Effector memory CD4-positive, alpha-beta T cell (primary cell): ENCODE measurements around the gene SLC12A6.
"Not testable (repeated sequence)": the region's sequence is repeated elsewhere in the genome, so short reads cannot be mapped to it uniquely, and the experiment has no call there.

ENCODE experiments used
- DNase-seq, 3 donors: peaks; one replicate each; pipeline ENCODE4 v3.0.0-alpha.2; 2020
- H3K27ac ChIP-seq: 2 replicates; pipeline ENCODE4 v1.7.0; 2013; ENCODE audit warnings: mild to moderate bottlenecking, low read length, moderate library complexity; ENCODE audit not compliant: insufficient read depth, poor library complexity, severe bottlenecking
- H3K27me3 ChIP-seq: replicated peaks from 2 replicates; pipeline ENCODE4 v1.7.0; 2013; ENCODE audit warnings: mild to moderate bottlenecking, low read length; ENCODE audit not compliant: insufficient read depth, control insufficient read depth, poor library complexity, severe bottlenecking
- H3K36me3 ChIP-seq: 2 replicates; pipeline ENCODE4 v1.7.0; 2013; ENCODE audit warnings: mild to moderate bottlenecking, low read length, moderate library complexity; ENCODE audit not compliant: control insufficient read depth, insufficient read depth
- H3K4me1 ChIP-seq: 2 replicates; pipeline ENCODE4 v1.7.0; 2013; ENCODE audit warnings: low read length, mild to moderate bottlenecking; ENCODE audit not compliant: control insufficient read depth, insufficient read depth, poor library complexity, severe bottlenecking
- H3K4me3 ChIP-seq: 2 replicates; pipeline ENCODE4 v1.7.0; 2013; ENCODE audit warnings: low read length, low read depth, mild to moderate bottlenecking; ENCODE audit not compliant: insufficient read depth, poor library complexity, severe bottlenecking
- H3K9me3 ChIP-seq: 2 replicates; pipeline ENCODE4 v1.7.0; 2013; ENCODE audit warnings: mild to moderate bottlenecking, low read length, moderate library complexity; ENCODE audit not compliant: control insufficient read depth

Gene SLC12A6

DNA sequence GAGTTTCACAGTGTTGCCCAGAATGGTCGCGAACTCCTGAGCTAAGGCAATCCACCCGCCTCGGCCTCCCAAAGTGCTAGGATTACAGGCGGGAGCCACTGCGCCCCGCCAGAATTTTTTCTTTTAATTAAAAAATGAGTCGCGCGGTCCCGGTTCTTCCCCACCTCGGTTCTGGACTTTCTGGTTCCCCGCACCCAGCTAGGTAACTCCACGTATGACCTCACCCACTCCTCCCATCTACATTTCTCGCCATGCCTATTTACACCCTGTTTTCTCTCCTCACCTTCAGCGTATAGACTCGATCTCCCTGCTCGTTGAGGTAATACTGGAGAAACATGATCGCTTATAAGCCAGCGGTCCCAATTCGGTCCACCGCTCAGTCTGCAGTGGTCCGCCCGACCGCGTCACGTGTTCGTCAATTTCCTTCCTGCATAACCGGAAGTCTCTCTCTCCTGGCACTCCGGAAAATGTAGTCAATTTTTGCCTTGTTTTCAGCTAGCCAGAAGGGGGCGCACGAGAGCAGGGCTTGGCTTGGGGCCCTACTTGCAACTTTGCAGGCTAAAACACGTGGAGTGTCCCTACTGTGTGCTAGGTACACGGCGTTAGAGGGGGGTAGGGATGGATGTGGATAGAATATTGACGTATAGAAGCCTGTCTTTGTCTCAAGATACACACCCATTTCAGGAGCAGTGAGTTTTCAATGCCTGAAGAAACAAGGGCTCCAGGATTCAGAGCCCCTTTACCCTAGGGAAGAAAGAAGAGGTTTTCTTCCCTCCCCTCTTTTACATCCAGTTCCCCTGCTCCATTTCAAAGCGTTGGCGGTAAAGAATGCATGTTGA is 5.4 kb upstream of the SLC12A6 start, which contains the start of the genes NOP10 and NUTM1:
NOP10 (minus strand) TSS at position 400 of the 839 bp plus-strand sequence; CDS start at position 337, 63 bp downstream.
NUTM1 (plus strand) TSS at position 579 of the 839 bp plus-strand sequence. CDS start 382 bp downstream, outside the sequence.
- Histone ChIP-seq H3K4me1 (peaks cover 8% of the 10 kb centered on the region), H3K4me3 (peak within 1 kb of the TSS; percentile 69), H3K9me3 (no peaks in the 10 kb centered on the region), H3K36me3 (no peaks in the 10 kb centered on the region), H3K27ac (peak within 1 kb of the TSS; percentile 88), H3K27me3 (no peaks in the 10 kb centered on the region)
- DNase-seq = peak; percentile 82 to 92 (median 86)

DNA sequence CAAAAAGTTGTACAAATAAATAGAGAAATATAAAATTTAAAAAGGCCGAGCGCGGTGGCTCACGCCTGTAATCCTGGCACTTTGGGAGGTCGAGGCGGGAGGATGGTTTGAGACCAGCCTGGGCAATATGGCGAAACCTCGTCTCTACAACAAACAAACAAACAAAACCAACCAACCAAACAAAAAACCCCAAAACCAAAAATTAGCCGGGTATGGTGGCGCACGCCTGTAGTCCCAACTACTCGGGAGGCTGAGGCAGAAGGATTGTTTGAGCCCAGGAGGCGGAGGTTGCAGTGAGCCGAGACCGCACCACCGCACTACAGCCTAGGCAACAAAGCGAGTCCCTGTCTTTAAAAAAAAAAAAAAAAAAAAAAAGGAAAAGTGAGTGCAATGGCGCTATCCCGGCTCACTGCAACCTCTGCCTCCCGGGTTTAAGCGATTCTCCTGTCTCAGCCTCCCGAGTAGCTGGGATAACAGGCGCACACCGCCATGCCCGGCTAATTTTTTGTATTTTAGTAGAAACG is 4.7 kb upstream of the SLC12A6 start:
- not testable (repeated sequence) for H3K9me3 ChIP-seq, H3K27me3 ChIP-seq, H3K36me3 ChIP-seq, DNase-seq, H3K4me1 ChIP-seq
- peak overlapping the region; percentile 69 for H3K4me3 ChIP-seq
- peak overlapping the region; percentile 88 for H3K27ac ChIP-seq

DNA sequence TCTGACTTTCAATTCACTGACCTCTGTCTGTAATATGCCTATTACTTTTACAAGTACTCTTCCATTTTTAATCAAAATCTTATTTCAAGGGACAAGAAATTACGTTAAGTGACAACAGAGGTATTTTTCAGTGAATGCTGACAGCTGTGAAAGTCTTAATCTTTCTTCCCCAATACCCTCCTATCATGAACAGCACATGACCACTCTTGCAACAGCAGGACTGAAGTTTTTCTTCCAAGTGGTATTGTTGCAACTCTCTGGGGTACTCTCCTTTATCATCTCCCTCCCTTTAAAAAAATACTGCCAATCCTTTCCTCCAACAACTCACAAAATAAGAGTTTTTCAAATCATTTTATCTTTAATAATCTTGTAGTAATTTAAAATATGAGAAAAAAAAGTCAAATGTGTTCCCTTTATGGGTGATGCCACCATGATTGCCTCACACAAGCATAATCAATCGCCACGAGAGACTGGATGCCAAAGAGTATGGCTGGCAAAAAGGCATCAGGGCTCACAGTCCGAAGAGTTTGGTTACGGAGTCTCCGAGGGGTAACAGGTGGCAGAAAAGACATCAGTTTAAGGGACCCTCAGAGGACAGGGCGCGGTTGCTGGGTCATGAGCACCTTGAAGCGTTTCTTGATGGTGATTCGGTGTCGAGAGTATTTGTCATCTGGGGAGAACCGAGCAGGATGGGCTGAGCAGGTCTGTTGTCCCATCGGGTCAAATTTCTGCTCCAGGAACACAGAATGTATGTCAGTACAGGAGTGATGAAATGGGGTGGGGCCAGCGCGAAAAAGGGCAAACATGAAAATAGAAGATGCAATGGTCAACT is 4.0 kb upstream of the SLC12A6 start:
- no peak for DNase-seq
- H3K27ac ChIP-seq = no peak overlapping the region
- no peaks in the 10 kb centered on the region for H3K36me3 ChIP-seq
- H3K27me3 ChIP-seq = no peaks in the 10 kb centered on the region
- peaks cover 10% of the 10 kb centered on the region for H3K4me1 ChIP-seq
- H3K9me3 ChIP-seq = no peaks in the 10 kb centered on the region
- peak overlapping the region; percentile 69 for H3K4me3 ChIP-seq

DNA sequence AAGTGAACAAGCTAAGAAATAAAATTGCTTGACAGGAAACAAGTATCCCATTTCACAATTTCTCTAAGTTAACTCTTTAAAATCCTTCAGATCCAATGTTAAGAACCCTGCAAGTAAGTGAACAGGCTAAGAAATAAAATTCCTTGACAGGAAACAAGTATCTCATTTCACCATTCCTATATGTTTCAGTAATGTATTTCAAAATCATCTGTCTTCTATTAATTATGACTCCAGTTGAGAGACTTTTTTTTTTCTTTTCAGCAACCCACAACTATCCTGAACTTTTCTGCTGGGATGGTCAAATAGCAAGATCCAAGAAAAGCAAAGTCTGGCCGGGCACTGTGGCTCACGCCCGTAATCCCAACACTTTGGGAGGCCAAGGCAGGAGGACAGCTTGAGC is 2.4 kb upstream of the SLC12A6 start:
- Histone ChIP-seq H3K36me3 (no peaks in the 10 kb centered on the region), H3K4me3 (no peak overlapping the region), H3K27ac (no peak overlapping the region), H3K27me3 (no peaks in the 10 kb centered on the region), H3K9me3 (no peaks in the 10 kb centered on the region), H3K4me1 (peaks cover 19% of the 10 kb centered on the region)
- no peak for DNase-seq

DNA sequence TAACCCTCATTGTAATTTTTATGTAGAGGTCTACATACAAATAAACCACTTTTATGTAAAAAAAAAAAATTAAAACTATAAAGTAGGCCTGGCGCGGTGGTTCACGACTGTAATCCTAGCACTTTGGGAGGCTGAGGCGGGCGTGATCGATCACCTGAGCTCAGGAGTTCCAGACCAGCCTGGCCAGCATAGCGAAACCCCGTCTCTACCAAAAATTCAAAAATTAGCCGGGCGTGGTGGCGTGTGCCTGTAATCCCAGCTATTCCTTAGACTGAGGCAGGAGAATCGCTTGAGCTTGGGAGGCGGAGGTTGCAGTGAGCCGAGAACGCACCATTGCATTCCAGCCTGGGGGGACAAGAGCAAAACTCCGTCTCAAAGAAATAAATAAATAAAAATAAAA is 766 bp upstream of the SLC12A6 start:
- Histone ChIP-seq H3K27ac (peak overlapping the region; percentile 90), H3K4me1 (peaks cover 24% of the 10 kb centered on the region), H3K27me3 (no peaks in the 10 kb centered on the region), H3K9me3 (no peaks in the 10 kb centered on the region), H3K36me3 (no peaks in the 10 kb centered on the region), H3K4me3 (peak overlapping the region; percentile 82)
- DNase-seq = no peak

DNA sequence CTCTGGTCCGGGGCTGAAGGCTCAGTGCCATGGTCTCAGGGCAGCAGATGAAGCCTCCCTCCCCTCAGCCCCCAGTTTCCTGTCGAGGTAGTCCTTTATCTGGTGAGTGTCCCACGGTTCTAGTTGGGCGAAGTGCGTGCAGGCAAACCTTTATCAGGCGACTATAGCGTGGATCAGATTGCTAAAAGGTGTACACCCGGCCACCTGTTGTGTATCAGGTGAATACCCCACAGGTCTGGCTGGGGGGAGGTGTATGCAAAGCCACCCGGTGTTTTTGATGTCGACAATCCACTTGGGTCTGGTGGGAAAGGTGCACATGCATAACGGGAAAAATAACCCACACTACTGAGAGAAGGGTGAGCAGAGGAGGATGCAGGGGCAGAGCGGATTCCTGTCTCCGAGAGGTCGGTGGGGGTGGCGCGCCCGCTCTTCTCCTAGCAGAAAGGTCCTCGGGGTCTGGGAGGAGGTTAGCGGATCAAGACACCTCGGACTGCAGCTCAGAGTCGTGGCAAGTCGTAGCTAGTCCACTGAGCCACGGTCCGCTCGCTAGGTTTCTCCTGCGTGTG is 507 bp downstream of the SLC12A6 start:
- peak overlapping the region; percentile 82 for H3K4me3 ChIP-seq
- H3K4me1 ChIP-seq = peaks cover 23% of the 10 kb centered on the region
- no peaks in the 10 kb centered on the region for H3K27me3 ChIP-seq
- no peaks in the 10 kb centered on the region for H3K36me3 ChIP-seq
- DNase-seq = no peak
- no peaks in the 10 kb centered on the region for H3K9me3 ChIP-seq
- peak overlapping the region; percentile 90 for H3K27ac ChIP-seq

DNA sequence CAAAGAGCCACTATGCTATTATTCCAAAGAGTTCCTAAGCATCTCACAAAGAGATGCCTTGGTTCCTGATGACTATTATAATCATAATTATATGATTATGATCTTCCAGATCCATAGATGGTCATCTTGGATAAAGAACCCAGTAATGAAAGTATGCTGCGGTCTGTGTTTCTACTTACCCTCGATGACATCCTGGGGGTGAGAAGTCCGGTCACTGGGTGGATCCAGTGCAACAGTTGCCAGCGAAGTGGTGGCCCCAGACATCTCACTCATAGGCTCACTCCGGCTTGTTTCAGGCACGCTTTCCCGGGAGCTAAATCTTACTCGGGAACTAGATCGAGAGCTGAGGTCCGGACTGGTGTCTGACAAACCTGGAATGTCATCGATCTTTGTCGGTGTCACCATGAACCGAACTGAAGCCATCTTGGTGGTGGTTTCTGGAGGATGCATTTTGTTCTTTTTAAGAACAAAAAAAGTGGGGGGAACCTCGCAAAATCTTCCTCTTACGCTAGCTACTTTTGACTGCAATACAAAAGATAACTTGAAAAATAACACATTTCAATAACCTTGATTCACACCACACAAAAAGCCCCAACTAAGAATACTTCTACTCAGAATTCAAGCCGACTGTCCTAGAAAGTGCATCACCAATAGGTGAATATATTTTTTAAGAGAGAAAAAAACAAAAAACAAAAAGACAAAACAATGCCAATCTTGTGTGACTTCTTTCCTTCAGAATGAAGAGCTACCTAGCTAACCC is 1.2 kb downstream of the SLC12A6 start:
- H3K36me3 ChIP-seq = no peaks in the 10 kb centered on the region
- DNase-seq = no peak
- no peaks in the 10 kb centered on the region for H3K9me3 ChIP-seq
- peak overlapping the region; percentile 90 for H3K27ac ChIP-seq
- H3K4me3 ChIP-seq = peak overlapping the region; percentile 82
- no peaks in the 10 kb centered on the region for H3K27me3 ChIP-seq
- peaks cover 23% of the 10 kb centered on the region for H3K4me1 ChIP-seq

DNA sequence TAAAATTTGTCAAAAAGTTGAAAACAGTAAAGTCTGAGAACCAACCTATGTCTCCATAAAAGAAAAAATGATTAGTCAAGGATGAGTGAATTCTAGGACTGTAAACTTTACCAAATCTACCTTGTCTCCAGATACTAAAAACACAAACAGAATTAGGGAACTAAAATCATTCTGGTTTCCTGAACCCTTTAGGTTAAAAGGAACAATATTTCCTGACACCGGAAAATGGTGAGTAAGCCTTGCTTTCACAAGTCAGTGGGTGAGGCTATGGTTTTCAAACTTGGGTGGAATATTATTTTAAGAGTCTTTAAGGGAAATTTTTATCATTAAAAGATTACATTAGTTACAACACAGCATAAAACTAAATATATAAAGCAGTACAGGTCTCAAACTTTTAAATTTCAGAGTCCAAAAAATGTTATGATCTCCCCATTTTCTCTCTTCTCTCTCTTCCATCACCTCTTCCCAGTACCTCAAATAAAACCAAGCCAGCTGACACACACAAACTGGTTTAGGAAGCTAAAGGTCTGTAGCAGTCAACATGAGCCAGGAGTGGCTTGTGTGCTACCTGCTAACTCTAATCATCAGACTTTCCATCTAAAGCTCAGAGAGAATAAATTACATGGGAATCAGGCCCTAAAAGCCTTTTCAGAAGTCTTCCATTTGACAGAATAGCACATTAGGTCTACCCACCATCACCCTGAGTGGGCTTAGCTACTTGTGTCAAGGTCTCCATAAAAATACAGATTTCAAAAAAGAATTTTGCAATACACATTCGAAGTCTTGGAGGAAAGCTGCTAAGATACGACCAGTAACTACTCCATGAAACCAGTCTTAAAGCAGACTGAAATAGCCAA is 2.2 kb downstream of the SLC12A6 start:
- Histone ChIP-seq H3K4me3 (peak overlapping the region; percentile 82), H3K4me1 (peaks cover 23% of the 10 kb centered on the region), H3K36me3 (no peaks in the 10 kb centered on the region), H3K27me3 (no peaks in the 10 kb centered on the region), H3K9me3 (no peaks in the 10 kb centered on the region), H3K27ac (peak overlapping the region; percentile 90)
- DNase-seq = no peak
